Naive thymus-derived CD4-positive, alpha-beta T cell (primary cell): ENCODE measurements around the gene PMIS2. TPM values are rescaled to one million over a fixed set of nuclear protein-coding genes. Genes with fewer than 3 reads are reported as not detected.
"Not testable (repeated sequence)": the region's sequence is repeated elsewhere in the genome, so short reads cannot be mapped to it uniquely, and the experiment has no call there.

Experiments
- ATAC-seq: fragments of 150-1000 bp; cut with Tn5 transposase; 2 replicates; pipeline ENCODE4 v1.10.0; 2021; ENCODE audit warnings: mild to moderate bottlenecking, moderate library complexity
- CTCF ChIA-PET: fragments of 350-600 bp; sonication (Branson Sonifier 250); formaldehyde crosslinking; loops from one replicate; lab custom pipeline; 2021; ENCODE audit warnings: antibody characterized with exemption; lab: Charles Lee
- POLR2A ChIA-PET: fragments of 350-600 bp; sonication (Branson Sonifier 250); formaldehyde crosslinking; loops from one replicate; lab custom pipeline; 2021; ENCODE audit warnings: antibody characterized with exemption, inconsistent platforms; lab: Charles Lee
- DNase-seq, 9 donors: peaks; one replicate each; pipeline versions ENCODE4 v3.0.0 to v3.0.0-alpha.2; 2020 to 2022; ENCODE audit warnings: mixed read lengths in 1 of 9
- H3K27ac ChIP-seq: one replicate; pipeline ENCODE4 v1.7.0; 2013; ENCODE audit warnings: mild to moderate bottlenecking, low read depth, low read length, moderate library complexity
- H3K27me3 ChIP-seq, 2 donors: one replicate each; pipeline ENCODE4 v1.7.0; 2013; ENCODE audit warnings: low read length in 2 of 2, mild to moderate bottlenecking in 2 of 2, moderate library complexity in 2 of 2; ENCODE audit not compliant: control insufficient read depth in 2 of 2, insufficient read depth in 2 of 2
- H3K36me3 ChIP-seq, 3 experiments: 1 replicate in 2 of 3; 2 replicates in 1 of 3; pipeline ENCODE4 v1.7.0; 2013; ENCODE audit warnings: low read length in 3 of 3, mild to moderate bottlenecking in 3 of 3, moderate library complexity in 1 of 3; ENCODE audit not compliant: insufficient read depth in 3 of 3, control insufficient read depth in 2 of 3
- H3K4me1 ChIP-seq, 2 donors: one replicate each; pipeline ENCODE4 v1.7.0; 2013; ENCODE audit warnings: low read length in 2 of 2, mild to moderate bottlenecking in 2 of 2, moderate library complexity in 1 of 2; ENCODE audit not compliant: control insufficient read depth in 2 of 2, insufficient read depth in 2 of 2
- H3K4me3 ChIP-seq: 2 replicates; pipeline ENCODE4 v1.7.0; 2013; ENCODE audit warnings: mild to moderate bottlenecking, low read length
- H3K9me3 ChIP-seq, 3 experiments: 1 replicate in 2 of 3; 2 replicates in 1 of 3; pipeline ENCODE4 v1.7.0; 2013; ENCODE audit warnings: low read length in 3 of 3; ENCODE audit not compliant: control insufficient read depth in 2 of 3
- H3K27ac Mint-ChIP-seq, 9 donors: one replicate each; pipeline ENCODE4 v1.8.0; 2020 to 2022; ENCODE audit warnings: mixed read lengths in 9 of 9, mild to moderate bottlenecking in 8 of 9, moderate library complexity in 5 of 9, inconsistent platforms in 2 of 9
- H3K27me3 Mint-ChIP-seq, 5 donors: one replicate each; pipeline ENCODE4 v1.8.0; 2021 to 2022; ENCODE audit warnings: mixed read lengths in 5 of 5, mild to moderate bottlenecking in 1 of 5
- H3K36me3 Mint-ChIP-seq, 5 donors: one replicate each; pipeline ENCODE4 v1.8.0; 2020 to 2022; ENCODE audit warnings: mixed read lengths in 5 of 5, mild to moderate bottlenecking in 3 of 5, inconsistent platforms in 1 of 5
- H3K4me1 Mint-ChIP-seq, 7 donors: one replicate each; pipeline ENCODE4 v1.8.0; 2020 to 2022; ENCODE audit warnings: mixed read lengths in 7 of 7, mild to moderate bottlenecking in 3 of 7, inconsistent platforms in 1 of 7
- H3K4me3 Mint-ChIP-seq, 10 donors: one replicate each; pipeline ENCODE4 v1.8.0; 2020 to 2022; ENCODE audit warnings: mild to moderate bottlenecking in 10 of 10, mixed read lengths in 10 of 10, moderate library complexity in 6 of 10, inconsistent platforms in 2 of 10
- H3K9me3 Mint-ChIP-seq, 11 donors: one replicate each; pipeline ENCODE4 v1.8.0; 2020 to 2022; ENCODE audit warnings: mixed read lengths in 11 of 11, mild to moderate bottlenecking in 4 of 11, inconsistent platforms in 1 of 11, moderate library complexity in 1 of 11
- intact Hi-C, 2 donors: fragments of 100-400 bp; cut with micrococcal nuclease; formaldehyde crosslinking; loops; one replicate each; pipeline ENCODE4 v1.15.1; 2023
- polyA plus RNA-seq, 2 donors: library from polyadenylated mRNA; unstranded; fragments of 300-500 nt; fragmentation: Illumina TruSeq; gene quantifications; one replicate each; pipeline ENCODE4 v1.2.3, GENCODE V29; 2021
- total RNA-seq, 6 experiments: library from RNA in 5 of 6; stranded (reverse) in 5 of 6; gene quantifications; 1 replicate in 5 of 6; 2 replicates in 1 of 6; pipeline ENCODE4 v1.2.3 and lab custom pipeline; 2021 to 2026

The PMIS2 gene
- total and polyA plus RNA-seq, 7 experiments from 2014 or later, result not detected

GRCh38 chr19:35595928-35596327 lies 10.0 kb downstream of the PMIS2 start:
- Mint-ChIP-seq H3K27me3 (peaks cover 0 to 13% (median 9%) of the 10 kb centered on the region in 5 donors), H3K27ac (no peak overlapping the region), H3K4me1 (peaks cover 0 to 10% (median 3%) of the 10 kb centered on the region in 7 donors), H3K4me3 (no peak overlapping the region), H3K36me3 (no peaks in the 10 kb centered on the region), H3K9me3 (peaks cover 0 to 2% (median 0%) of the 10 kb centered on the region in 11 donors)
- H3K36me3 ChIP-seq, result no peaks in the 10 kb centered on the region
- POLR2A ChIA-PET, result no interaction called here
- ATAC-seq (no peak), DNase-seq (no peak)
- no peak overlapping the region for H3K27ac ChIP-seq
- CTCF ChIA-PET, result interaction anchor here (1.1 kb wide), 1 partner anchor 11 kb away, joined by 3 read pairs; no protein-coding TSS in a partner anchor
- H3K4me1 ChIP-seq, result no peaks in the 10 kb centered on the region
- H3K27me3 ChIP-seq, result no peaks in the 10 kb centered on the region
- no peak overlapping the region for H3K4me3 ChIP-seq
- intact Hi-C loops, result no loop called here
- H3K9me3 ChIP-seq, result no peaks in the 10 kb centered on the region

DNA sequence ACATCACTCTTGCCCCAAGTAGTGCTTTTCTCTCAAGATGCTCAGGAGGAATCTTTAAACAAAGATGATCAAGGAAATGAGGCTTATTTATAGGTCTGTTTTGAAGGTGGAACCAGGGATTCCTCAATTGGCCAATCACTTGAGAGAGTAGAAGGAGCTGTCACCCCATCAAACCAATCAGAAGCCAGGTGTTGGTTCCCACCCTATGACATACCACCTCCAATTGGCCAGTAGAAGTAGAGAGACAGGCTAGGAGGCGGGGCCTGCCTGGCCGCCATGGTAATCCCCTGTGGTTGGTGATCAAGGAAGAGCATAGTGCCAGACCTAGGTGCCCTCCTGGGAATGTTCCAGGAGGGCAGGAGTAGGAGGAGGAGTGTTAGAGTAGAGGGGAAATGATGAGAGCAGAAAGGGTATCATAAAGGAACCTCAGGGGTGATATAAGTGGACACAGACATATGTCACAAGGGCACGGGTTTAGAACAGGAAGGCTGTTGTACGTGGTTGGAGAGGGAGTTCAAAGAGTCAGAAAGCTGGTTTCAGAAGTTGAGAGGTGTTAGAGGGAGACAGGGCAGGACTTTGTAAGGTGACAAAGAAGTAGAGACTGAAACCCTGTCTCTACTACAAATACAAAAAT lies 10.5 kb downstream of the PMIS2 start:
- H3K9me3 Mint-ChIP-seq, result peaks cover 0 to 2% (median 0%) of the 10 kb centered on the region in 11 donors
- ATAC-seq (no peak), DNase-seq (no peak)
- intact Hi-C loops, result no loop called here
- H3K36me3 ChIP-seq, result no peaks in the 10 kb centered on the region
- H3K9me3 ChIP-seq, result no peaks in the 10 kb centered on the region
- ChIA-PET POLR2A (no interaction called here), CTCF (interaction anchor here (1.1 kb wide), 1 partner anchor 10 kb away, joined by 3 read pairs; no protein-coding TSS in a partner anchor)
- no peak overlapping the region for H3K27ac ChIP-seq
- H3K27ac Mint-ChIP-seq, result peak overlapping the region in 1 of 9 donors; percentile 75
- H3K4me3 ChIP-seq, result no peak overlapping the region
- peaks cover 0 to 14% (median 9%) of the 10 kb centered on the region in 5 donors for H3K27me3 Mint-ChIP-seq
- H3K27me3 ChIP-seq, result no peaks in the 10 kb centered on the region
- H3K4me1 Mint-ChIP-seq, result peaks cover 0 to 10% (median 3%) of the 10 kb centered on the region in 7 donors
- H3K4me1 ChIP-seq, result no peaks in the 10 kb centered on the region
- H3K4me3 Mint-ChIP-seq, result no peak overlapping the region
- peaks cover 0 to 3% (median 0%) of the 10 kb centered on the region in 5 donors for H3K36me3 Mint-ChIP-seq

DNA sequence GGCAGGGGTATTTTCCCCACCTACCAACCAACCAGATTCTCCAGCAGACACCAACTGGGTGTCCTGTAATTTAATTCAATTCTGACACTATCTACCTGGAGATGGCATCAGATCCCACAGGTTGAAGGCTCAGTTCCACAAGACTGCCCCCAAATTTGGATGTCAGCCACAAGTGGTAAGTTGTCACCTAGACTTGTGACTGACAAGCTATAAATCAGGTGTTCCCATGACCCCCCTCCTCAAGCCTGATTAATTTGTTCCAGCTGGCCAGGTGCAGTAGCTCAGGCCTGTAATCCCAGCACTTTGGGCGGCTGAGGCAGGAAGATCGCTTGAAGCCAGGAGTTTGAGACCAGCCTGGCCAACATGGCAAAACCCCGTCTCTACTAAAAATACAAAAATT lies 16.0 kb downstream of the PMIS2 start:
- Histone ChIP-seq H3K4me1 (no peaks in the 10 kb centered on the region), H3K36me3 (no peaks in the 10 kb centered on the region), H3K27me3 (no peaks in the 10 kb centered on the region), H3K27ac (no peak overlapping the region), H3K9me3 (no peaks in the 10 kb centered on the region), H3K4me3 (no peak overlapping the region)
- no peak overlapping the region for H3K4me3 Mint-ChIP-seq
- intact Hi-C loops, result no loop called here
- no peaks in the 10 kb centered on the region for H3K4me1 Mint-ChIP-seq
- peaks cover 0 to 13% (median 0%) of the 10 kb centered on the region in 5 donors for H3K27me3 Mint-ChIP-seq
- peaks cover 0 to 3% (median 0%) of the 10 kb centered on the region in 5 donors for H3K36me3 Mint-ChIP-seq
- no peak overlapping the region for H3K27ac Mint-ChIP-seq
- ChIA-PET CTCF (no interaction called here), POLR2A (no interaction called here)
- ATAC-seq (no peak), DNase-seq (no peak)
- H3K9me3 Mint-ChIP-seq, result peaks cover 0 to 5% (median 0%) of the 10 kb centered on the region in 11 donors

DNA sequence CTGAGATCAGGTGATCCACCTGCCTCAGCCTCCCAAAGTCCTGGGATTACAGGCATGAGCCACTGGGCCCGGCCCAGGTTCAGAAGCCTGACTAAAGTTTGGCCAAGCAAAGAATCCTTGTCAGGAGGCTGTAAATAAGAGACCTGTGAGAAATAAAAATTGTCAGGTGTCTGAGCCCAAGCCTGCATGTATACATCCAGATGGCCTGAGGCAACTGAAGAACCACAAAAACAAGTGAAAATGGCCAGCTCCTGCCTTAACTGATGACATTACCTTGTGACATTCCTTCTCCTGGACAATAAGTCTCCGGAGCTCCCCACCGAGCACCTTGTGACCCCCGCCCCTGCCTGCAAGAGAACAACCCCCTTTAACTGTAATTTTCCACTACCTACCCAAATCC lies 18.5 kb downstream of the PMIS2 start:
- POLR2A ChIA-PET, result interaction anchor here (0.8 kb wide), 1 partner anchor 98 kb away, joined by 3 read pairs; no protein-coding TSS in a partner anchor
- intact Hi-C loops, H3K27ac Mint-ChIP-seq, H3K27me3 ChIP-seq, H3K4me1 ChIP-seq, H3K9me3 ChIP-seq, H3K27ac ChIP-seq, H3K4me3 Mint-ChIP-seq, ATAC-seq, H3K4me3 ChIP-seq, CTCF ChIA-PET, DNase-seq, H3K36me3 ChIP-seq: not testable (repeated sequence)
- peaks cover 0 to 12% (median 9%) of the 10 kb centered on the region in 7 donors for H3K4me1 Mint-ChIP-seq
- H3K9me3 Mint-ChIP-seq, result peaks cover 3 to 18% (median 7%) of the 10 kb centered on the region in 11 donors
- peaks cover 0 to 10% (median 0%) of the 10 kb centered on the region in 5 donors for H3K27me3 Mint-ChIP-seq
- H3K36me3 Mint-ChIP-seq, result peaks cover 0 to 16% (median 3%) of the 10 kb centered on the region in 5 donors

- H3K4me1 ChIP-seq, result peaks cover 16 to 20% of the 10 kb centered on the region in 2 donors
- H3K27ac ChIP-seq, H3K4me3 Mint-ChIP-seq, H3K27me3 Mint-ChIP-seq, DNase-seq, H3K27me3 ChIP-seq, H3K27ac Mint-ChIP-seq, H3K9me3 ChIP-seq, H3K4me3 ChIP-seq, H3K36me3 ChIP-seq, ATAC-seq, intact Hi-C loops: not testable (repeated sequence)
- Mint-ChIP-seq H3K9me3 (peaks cover 3 to 18% (median 7%) of the 10 kb centered on the region in 11 donors), H3K36me3 (peaks cover 0 to 20% (median 0%) of the 10 kb centered on the region in 5 donors), H3K4me1 (peaks cover 3 to 33% (median 25%) of the 10 kb centered on the region in 7 donors)
- POLR2A ChIA-PET, result interaction anchor here (1.1 kb wide), 1 partner anchor 41 kb away, joined by 3 read pairs; the partner anchor contains the start of gene COX6B1
- CTCF ChIA-PET, result interaction anchor here (1.0 kb wide), 1 partner anchor 11 kb away, joined by 3 read pairs; no protein-coding TSS in a partner anchor
These were observed 21.2 kb downstream of the PMIS2 start for GRCh38 chr19:35607170-35607569.

DNA sequence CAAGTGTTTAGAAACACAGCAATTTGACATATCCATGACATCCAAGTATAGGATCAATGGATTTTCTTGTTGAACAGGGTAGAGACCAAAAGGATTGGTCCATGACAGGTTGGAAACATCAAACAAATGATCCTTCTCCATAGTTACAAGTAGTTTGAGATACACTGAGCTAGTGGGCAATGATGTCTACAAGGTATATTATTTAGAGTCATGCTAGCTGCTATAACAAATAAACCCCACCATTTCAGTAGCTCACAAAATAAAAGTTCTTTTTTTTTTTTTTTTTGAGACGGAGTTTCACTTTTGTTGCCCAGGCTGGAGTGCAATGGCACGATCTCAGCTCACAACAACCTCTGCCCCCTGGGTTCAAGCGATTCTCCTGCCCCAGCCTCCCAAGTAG lies 21.7 kb downstream of the PMIS2 start:
- Histone ChIP-seq H3K27me3 (no peaks in the 10 kb centered on the region), H3K4me3 (no peak overlapping the region), H3K4me1 (peaks cover 18 to 22% of the 10 kb centered on the region in 2 donors), H3K27ac (no peak overlapping the region), H3K36me3 (no peaks in the 10 kb centered on the region), H3K9me3 (no peaks in the 10 kb centered on the region)
- no peak overlapping the region for H3K27ac Mint-ChIP-seq
- CTCF ChIA-PET, result no interaction called here
- no peak for ATAC-seq
- peaks cover 4 to 38% (median 30%) of the 10 kb centered on the region in 7 donors for H3K4me1 Mint-ChIP-seq
- DNase-seq, result no peak
- peaks cover 3 to 18% (median 7%) of the 10 kb centered on the region in 11 donors for H3K9me3 Mint-ChIP-seq
- peaks cover 0 to 20% (median 0%) of the 10 kb centered on the region in 5 donors for H3K36me3 Mint-ChIP-seq
- POLR2A ChIA-PET, result no interaction called here
- intact Hi-C loops, result no loop called here
- H3K27me3 Mint-ChIP-seq, result peaks cover 0 to 2% (median 0%) of the 10 kb centered on the region in 5 donors
- no peak overlapping the region for H3K4me3 Mint-ChIP-seq
